Ishikawa (cell line): ENCODE results near the gene NYAP1.

ENCODE experiments used
- CREB1 ChIP-seq: IDR thresholded peaks from 2 replicates; pipeline ENCODE4 v1.6.1; 2012; ENCODE audit warnings: low read depth
- TEAD4 ChIP-seq: IDR thresholded peaks from 2 replicates; pipeline ENCODE4 v1.6.1; 2012
- TF ChIP-seq, protein P1 (sequence below): IDR thresholded peaks from 2 replicates; pipeline ENCODE4 v1.6.1; 2012

Gene NYAP1

DNA sequence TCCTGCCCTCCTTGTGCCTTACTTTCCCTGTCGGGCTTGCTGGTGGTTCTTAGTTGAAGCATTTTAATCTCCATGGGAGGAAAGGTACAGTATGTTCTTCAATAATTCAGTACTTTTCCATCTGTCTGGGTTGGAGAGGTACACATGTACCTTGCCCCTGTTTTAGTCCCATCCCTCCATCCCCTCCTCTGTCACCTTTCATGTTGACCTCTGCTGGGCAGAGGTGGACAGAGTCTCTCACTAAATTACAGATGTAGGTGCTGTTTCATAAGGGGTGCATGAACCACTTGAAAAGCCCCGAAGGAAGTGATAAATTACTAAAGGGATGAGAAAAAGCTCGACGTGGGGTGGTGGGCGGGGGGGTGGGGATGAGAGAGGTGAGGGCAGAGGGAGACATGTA, 60.7 kb downstream of the NYAP1 start:
- TF ChIP-seq, protein P1, sequence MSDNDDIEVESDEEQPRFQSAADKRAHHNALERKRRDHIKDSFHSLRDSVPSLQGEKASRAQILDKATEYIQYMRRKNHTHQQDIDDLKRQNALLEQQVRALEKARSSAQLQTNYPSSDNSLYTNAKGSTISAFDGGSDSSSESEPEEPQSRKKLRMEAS, result no peak
- TF ChIP-seq CREB1, result no peak
- TF ChIP-seq TEAD4, result no peak
